ENCODE measurements around the gene EIF2D.

The EIF2D gene

DNA sequence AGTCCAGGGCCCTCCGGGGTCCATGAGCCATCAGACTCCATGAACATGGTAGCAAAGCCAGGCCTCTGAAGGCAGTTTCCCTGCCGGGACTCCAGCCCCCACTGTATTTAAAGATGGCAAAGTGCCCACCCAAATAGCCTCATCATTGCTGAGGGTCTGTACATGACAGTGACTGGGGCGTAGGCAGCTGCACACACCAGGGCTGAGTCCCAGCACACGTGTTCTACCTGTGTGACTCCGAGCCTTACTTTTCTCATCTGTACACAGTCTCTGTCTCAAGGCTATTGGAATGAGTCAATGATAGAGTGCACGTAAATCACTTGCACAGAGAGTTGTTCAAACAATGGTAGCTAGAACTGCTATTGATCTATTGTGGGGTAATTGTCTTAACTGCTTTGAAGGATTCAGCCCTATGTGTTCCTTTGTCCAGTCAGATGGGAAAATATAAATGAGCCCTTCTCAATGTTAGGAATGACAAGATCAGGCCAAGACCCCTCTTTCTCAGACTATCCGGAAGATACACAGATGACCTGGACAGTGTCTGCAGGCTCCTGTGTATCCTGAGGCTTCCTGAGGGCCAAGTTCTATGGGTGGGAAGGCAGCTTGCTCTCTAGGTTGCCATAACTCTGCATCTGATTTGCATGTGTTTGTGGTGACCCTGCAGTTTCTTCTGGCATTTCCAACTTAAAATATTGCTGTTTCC lies 56.1 kb downstream of the EIF2D start:
- no peaks in the 10 kb centered on the region for H3K36me3 ChIP-seq (ENCODE audit: control insufficient read depth, insufficient read depth, low read length)
- H3K27me3 ChIP-seq (ENCODE audit: control insufficient read depth, insufficient read depth, low read length) = peaks cover 56% of the 10 kb centered on the region
- H3K9ac ChIP-seq (ENCODE audit: low read length) = no peak overlapping the region
- no peaks in the 10 kb centered on the region for H3K9me3 ChIP-seq (ENCODE audit: control insufficient read depth, insufficient read depth, low read depth, low read length)
- H3K4me1 ChIP-seq (ENCODE audit: control insufficient read depth, insufficient read depth, low read length) = peaks cover 26% of the 10 kb centered on the region
- no peak overlapping the region for H3K27ac ChIP-seq (ENCODE audit: low read depth, low read length)
- peak overlapping the region; percentile 71; the same call in 1 of the 2 replicates for H3K4me3 ChIP-seq (ENCODE audit: low read depth, low read length)

DNA sequence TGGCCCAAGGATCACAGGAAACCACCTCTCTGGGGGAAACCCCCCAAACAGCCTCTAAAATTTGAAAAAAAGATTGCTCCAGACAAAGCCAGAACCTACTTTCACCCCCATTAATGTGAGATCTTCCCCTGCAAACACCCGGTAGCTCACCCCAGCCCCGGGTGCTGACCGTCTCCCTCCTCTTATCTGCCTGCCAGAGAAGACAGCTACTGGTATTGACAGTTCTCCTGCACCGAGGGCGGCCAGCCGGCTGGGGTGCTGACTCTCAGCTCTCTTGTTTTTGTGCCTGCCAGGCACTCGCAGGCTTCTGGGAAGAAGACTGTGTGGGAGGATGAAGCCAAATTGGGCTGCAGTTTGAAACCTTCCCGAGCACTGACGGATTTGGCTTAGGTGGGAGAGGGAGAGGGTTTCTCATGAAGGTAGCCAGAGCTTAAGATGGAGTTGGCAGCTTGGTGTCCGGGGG lies 56.8 kb downstream of the EIF2D start:
- Histone ChIP-seq H3K4me1 (ENCODE audit: control insufficient read depth, insufficient read depth, low read length) (peaks cover 26% of the 10 kb centered on the region), H3K4me3 (ENCODE audit: low read depth, low read length) (no peak overlapping the region), H3K36me3 (ENCODE audit: control insufficient read depth, insufficient read depth, low read length) (no peaks in the 10 kb centered on the region), H3K9ac (ENCODE audit: low read length) (no peak overlapping the region), H3K9me3 (ENCODE audit: control insufficient read depth, insufficient read depth, low read depth, low read length) (no peaks in the 10 kb centered on the region), H3K27ac (ENCODE audit: low read depth, low read length) (no peak overlapping the region), H3K27me3 (ENCODE audit: control insufficient read depth, insufficient read depth, low read length) (peaks cover 56% of the 10 kb centered on the region)

DNA sequence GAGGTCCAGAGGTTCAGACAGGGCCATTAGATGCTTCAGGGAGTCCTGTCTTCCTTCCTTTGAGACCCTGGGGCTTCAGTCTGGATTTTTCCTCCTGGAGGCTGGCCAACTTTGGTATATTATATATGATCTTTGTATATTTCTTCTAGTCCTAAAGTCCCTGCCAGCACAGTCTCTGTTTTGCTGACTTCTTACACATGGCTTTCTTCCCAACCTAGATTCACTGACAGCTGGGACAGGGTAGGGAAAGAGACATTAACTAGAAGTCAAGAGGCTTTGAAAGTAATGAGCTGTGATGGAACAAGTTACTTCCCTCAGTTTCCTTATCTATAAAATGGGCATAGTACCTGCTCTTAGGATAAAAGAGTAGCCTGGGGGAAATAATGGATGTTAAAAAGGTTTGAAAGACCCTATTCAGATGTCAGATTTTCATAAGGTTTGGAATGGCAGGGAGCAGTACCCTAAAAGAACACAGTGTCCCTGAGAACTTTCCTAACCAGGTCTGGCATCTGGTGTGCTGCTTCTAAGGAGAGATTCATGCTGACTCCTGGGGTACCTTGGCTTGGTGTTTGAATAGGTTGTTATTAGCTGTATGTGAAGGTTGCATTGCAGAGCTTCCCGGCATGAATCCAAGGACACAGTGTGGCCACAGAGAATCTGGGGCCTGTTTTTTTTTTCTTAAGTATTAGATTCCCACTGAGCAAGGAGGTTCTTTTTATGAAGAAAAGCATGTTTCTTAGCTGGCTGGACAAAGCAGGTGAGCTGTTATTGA lies 57.4 kb downstream of the EIF2D start:
- H3K36me3 ChIP-seq (ENCODE audit: control insufficient read depth, insufficient read depth, low read length) = no peaks in the 10 kb centered on the region
- peaks cover 20% of the 10 kb centered on the region for H3K4me1 ChIP-seq (ENCODE audit: control insufficient read depth, insufficient read depth, low read length)
- H3K9me3 ChIP-seq (ENCODE audit: control insufficient read depth, insufficient read depth, low read depth, low read length) = no peaks in the 10 kb centered on the region
- H3K27me3 ChIP-seq (ENCODE audit: control insufficient read depth, insufficient read depth, low read length) = peaks cover 52% of the 10 kb centered on the region
- H3K9ac ChIP-seq (ENCODE audit: low read length) = no peak overlapping the region
- no peak overlapping the region for H3K4me3 ChIP-seq (ENCODE audit: low read depth, low read length)
- no peak overlapping the region for H3K27ac ChIP-seq (ENCODE audit: low read depth, low read length)

DNA sequence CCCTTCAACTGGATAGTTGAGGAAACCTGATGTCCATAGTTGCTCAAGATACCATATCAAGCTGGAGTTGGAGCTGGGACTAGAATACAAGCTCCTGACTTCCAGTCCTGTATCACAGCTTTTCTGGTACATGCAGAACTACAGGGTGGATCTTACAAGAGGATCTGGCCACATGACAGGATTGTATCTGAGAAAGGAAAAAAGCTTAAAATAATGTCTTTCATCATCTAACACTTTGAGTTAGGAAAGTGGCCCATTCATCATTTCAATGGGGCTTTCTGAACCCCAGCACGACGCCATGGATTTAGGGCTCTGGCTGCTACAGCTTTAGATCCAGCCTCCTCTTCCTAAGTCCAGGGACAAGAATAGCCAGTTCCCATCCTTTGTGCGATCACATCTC lies 58.1 kb downstream of the EIF2D start:
- Histone ChIP-seq H3K9ac (ENCODE audit: low read length) (no peak overlapping the region), H3K27ac (ENCODE audit: low read depth, low read length) (no peak overlapping the region), H3K4me3 (ENCODE audit: low read depth, low read length) (no peak overlapping the region), H3K9me3 (ENCODE audit: control insufficient read depth, insufficient read depth, low read depth, low read length) (no peaks in the 10 kb centered on the region), H3K4me1 (ENCODE audit: control insufficient read depth, insufficient read depth, low read length) (peaks cover 17% of the 10 kb centered on the region), H3K27me3 (ENCODE audit: control insufficient read depth, insufficient read depth, low read length) (peaks cover 49% of the 10 kb centered on the region), H3K36me3 (ENCODE audit: control insufficient read depth, insufficient read depth, low read length) (no peaks in the 10 kb centered on the region)

DNA sequence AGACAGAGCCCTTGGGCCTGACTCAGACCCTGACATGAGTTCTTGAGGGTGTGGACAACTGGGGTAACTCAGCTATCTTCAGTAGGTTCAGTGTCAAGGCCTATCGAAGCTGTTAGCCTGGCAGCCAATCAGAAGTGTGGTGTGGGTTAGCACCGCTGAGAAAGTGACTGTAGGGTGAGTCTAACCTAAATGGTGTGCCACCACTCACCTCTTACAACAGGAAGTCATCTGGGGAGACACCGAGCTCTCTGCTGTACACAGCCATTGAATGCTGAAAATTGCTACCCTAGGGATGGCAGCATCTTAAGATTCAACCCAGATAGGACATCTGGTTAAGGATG lies 60.3 kb downstream of the EIF2D start:
- Histone ChIP-seq H3K36me3 (ENCODE audit: control insufficient read depth, insufficient read depth, low read length) (no peaks in the 10 kb centered on the region), H3K4me3 (ENCODE audit: low read depth, low read length) (no peak overlapping the region), H3K4me1 (ENCODE audit: control insufficient read depth, insufficient read depth, low read length) (0 out of 2 replicates have a peak, but pooled peaks cover 8% of the 10 kb centered on the region), H3K9me3 (ENCODE audit: control insufficient read depth, insufficient read depth, low read depth, low read length) (no peaks in the 10 kb centered on the region), H3K27me3 (ENCODE audit: control insufficient read depth, insufficient read depth, low read length) (peaks cover 27% of the 10 kb centered on the region), H3K9ac (ENCODE audit: low read length) (no peak overlapping the region), H3K27ac (ENCODE audit: low read depth, low read length) (no peak overlapping the region)

DNA sequence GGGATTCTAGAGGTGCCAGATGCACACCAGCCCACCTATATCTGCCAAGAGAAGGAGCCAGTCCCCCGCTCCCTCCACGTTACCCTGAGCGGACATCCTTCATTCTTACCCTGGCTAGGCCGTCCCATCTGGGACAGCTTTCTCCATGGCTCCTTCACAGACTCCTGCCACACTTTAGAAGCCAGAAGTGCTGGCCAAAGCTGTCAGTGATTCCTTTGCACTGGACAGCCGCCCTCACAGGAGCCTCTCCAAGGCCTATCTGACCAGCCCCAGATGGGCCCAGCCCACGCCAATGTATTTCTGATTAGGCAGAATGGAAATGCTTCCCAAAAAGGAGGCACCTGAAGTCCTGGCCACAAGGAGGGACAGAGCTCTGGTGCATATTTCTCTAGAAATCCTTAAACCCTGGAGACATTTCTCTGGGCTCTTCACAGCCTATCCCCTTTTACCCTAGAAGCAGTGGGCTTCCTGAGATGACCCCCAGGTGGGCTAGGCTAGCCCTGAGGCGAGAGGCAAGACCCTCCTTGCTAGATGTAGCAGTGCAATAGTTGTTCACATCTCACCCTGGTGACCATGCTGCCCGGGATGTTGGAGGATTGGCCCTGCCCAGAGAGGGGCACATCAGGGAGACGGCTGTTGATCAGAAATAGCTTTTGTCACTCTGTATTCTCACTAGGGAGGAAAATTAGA lies 60.8 kb downstream of the EIF2D start:
- Histone ChIP-seq H3K4me1 (ENCODE audit: control insufficient read depth, insufficient read depth, low read length) (0 out of 2 replicates have a peak, but pooled peaks cover 7% of the 10 kb centered on the region), H3K4me3 (ENCODE audit: low read depth, low read length) (no peak overlapping the region), H3K9me3 (ENCODE audit: control insufficient read depth, insufficient read depth, low read depth, low read length) (no peaks in the 10 kb centered on the region), H3K27ac (ENCODE audit: low read depth, low read length) (no peak overlapping the region), H3K27me3 (ENCODE audit: control insufficient read depth, insufficient read depth, low read length) (peaks cover 22% of the 10 kb centered on the region), H3K9ac (ENCODE audit: low read length) (no peak overlapping the region), H3K36me3 (ENCODE audit: control insufficient read depth, insufficient read depth, low read length) (no peaks in the 10 kb centered on the region)

DNA sequence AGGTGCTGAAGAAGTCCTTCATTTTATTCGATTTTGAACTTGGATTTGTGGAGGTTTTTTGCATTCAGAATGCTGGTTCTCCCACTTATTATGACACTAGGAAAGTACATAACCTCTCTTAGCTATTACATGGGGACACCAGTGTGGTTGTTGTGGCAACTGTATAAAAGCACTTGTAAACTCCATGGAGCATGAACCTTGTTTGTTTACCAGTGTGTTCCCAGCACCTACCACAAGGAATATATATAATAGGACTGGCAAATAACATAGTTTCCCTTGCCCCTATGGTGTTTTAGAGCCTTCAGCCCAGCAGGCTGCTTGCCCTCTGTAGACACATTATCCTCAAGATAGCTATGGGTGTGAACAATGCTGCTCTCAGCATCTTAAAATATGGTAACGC lies 61.8 kb downstream of the EIF2D start:
- Histone ChIP-seq H3K27me3 (ENCODE audit: control insufficient read depth, insufficient read depth, low read length) (peaks cover 12% of the 10 kb centered on the region), H3K4me3 (ENCODE audit: low read depth, low read length) (no peak overlapping the region), H3K4me1 (ENCODE audit: control insufficient read depth, insufficient read depth, low read length) (no peaks in the 10 kb centered on the region), H3K9ac (ENCODE audit: low read length) (no peak overlapping the region), H3K27ac (ENCODE audit: low read depth, low read length) (no peak overlapping the region), H3K9me3 (ENCODE audit: control insufficient read depth, insufficient read depth, low read depth, low read length) (no peaks in the 10 kb centered on the region), H3K36me3 (ENCODE audit: control insufficient read depth, insufficient read depth, low read length) (no peaks in the 10 kb centered on the region)

DNA sequence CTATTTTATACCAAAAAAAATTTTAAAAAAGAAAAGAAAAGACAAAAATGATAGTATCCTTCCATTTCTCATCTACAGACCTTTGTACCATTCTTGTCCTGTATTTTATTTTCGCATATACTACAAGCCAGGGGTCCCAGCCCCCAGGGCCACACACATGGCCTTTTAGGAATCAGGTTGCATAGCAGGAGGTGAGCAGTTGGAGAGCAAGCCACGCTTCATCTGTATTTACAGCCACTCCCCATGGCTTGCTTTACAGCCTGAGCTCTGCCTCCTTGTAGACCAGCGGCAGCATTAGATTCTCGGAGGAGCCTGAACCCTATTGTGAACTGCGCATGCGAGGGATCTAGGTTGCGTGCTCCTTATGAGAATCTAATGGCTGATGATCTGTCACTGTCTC lies 65.2 kb downstream of the EIF2D start:
- H3K27ac ChIP-seq (ENCODE audit: low read depth, low read length) = no peak overlapping the region
- no peaks in the 10 kb centered on the region for H3K36me3 ChIP-seq (ENCODE audit: control insufficient read depth, insufficient read depth, low read length)
- no peaks in the 10 kb centered on the region for H3K9me3 ChIP-seq (ENCODE audit: control insufficient read depth, insufficient read depth, low read depth, low read length)
- peaks cover 3% of the 10 kb centered on the region; the same call in 1 of the 2 replicates for H3K4me1 ChIP-seq (ENCODE audit: control insufficient read depth, insufficient read depth, low read length)
- no peak overlapping the region for H3K9ac ChIP-seq (ENCODE audit: low read length)
- no peaks in the 10 kb centered on the region for H3K27me3 ChIP-seq (ENCODE audit: control insufficient read depth, insufficient read depth, low read length)
- no peak overlapping the region for H3K4me3 ChIP-seq (ENCODE audit: low read depth, low read length)

DNA sequence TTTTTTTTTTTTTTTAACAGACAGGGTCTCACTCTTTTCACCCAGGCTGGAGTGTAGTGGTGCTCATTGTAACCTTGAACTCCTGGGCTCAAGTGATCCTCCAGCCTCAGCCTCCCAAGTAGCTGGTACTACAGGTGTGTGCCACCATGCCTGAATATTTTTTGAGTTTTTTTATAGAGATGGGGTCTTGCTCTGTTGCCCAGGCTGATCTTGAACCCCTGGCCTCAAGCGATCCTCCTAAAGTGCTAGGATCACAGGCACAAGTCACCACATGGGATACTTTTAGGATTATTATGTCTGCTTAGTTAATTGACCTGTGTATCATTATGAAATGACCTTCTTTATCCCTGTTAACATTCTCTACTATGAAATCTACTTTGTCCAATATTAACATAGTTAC lies 66.9 kb downstream of the EIF2D start:
- Histone ChIP-seq H3K9ac (ENCODE audit: low read length) (no peak overlapping the region), H3K36me3 (ENCODE audit: control insufficient read depth, insufficient read depth, low read length) (no peaks in the 10 kb centered on the region), H3K9me3 (ENCODE audit: control insufficient read depth, insufficient read depth, low read depth, low read length) (no peaks in the 10 kb centered on the region), H3K4me1 (ENCODE audit: control insufficient read depth, insufficient read depth, low read length) (peaks cover 3% of the 10 kb centered on the region; the same call in 1 of the 2 replicates), H3K4me3 (ENCODE audit: low read depth, low read length) (no peak overlapping the region), H3K27me3 (ENCODE audit: control insufficient read depth, insufficient read depth, low read length) (no peaks in the 10 kb centered on the region), H3K27ac (ENCODE audit: low read depth, low read length) (no peak overlapping the region)

DNA sequence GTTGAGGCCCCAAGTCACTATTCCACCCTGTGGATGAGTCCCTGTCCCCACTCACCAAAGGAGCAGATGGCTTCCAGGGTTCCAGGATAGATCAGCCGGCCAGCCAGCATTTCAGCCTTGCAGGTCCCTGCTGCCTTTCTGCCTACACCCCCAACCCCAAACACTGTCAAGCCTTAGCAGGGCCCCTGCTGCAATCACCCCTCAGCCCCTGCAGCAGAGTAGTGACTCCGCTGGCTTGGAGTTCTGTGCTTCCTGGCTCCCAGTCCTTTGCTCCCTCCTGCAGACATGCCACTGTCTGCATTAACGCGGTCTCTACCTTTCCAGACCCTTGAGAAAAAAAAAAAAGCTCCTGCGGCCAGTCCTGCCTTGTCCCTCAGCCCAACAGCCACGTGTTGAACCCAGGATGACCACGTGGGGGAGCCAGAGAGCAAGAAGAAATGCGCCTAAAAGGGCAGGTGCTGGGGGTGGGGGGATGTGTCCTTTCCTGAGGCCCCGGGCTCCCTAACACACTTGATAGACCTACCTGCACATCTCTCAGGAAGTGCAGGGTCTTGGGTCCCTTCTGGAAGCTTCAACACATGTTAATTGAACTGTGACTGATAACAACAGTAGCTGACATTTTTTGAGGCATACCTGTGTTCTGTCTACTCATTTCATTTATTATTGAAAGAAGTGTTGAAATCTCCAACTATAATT lies 67.6 kb downstream of the EIF2D start:
- H3K27ac ChIP-seq (ENCODE audit: low read depth, low read length) = no peak overlapping the region
- no peaks in the 10 kb centered on the region for H3K9me3 ChIP-seq (ENCODE audit: control insufficient read depth, insufficient read depth, low read depth, low read length)
- H3K9ac ChIP-seq (ENCODE audit: low read length) = no peak overlapping the region
- H3K4me1 ChIP-seq (ENCODE audit: control insufficient read depth, insufficient read depth, low read length) = peaks cover 3% of the 10 kb centered on the region; the same call in 1 of the 2 replicates
- H3K27me3 ChIP-seq (ENCODE audit: control insufficient read depth, insufficient read depth, low read length) = no peaks in the 10 kb centered on the region
- no peak overlapping the region for H3K4me3 ChIP-seq (ENCODE audit: low read depth, low read length)
- H3K36me3 ChIP-seq (ENCODE audit: control insufficient read depth, insufficient read depth, low read length) = no peaks in the 10 kb centered on the region
